RWPE1 (cell line): ENCODE measurements around the gene MACC1.

Experiments
- CTCF ChIA-PET: fragments of 350-600 bp; sonication (Branson Sonifier 250); formaldehyde crosslinking; extraction: SDS; loops from one replicate; lab custom pipeline; 2021; lab: Yijun Ruan, JAX
- POLR2A ChIA-PET: fragments of 400-600 bp; formaldehyde crosslinking; extraction: SDS; loops from one replicate; lab custom pipeline; 2020; ENCODE audit warnings: antibody characterized with exemption; ENCODE audit not compliant: low non-redundant PET; lab: Yijun Ruan, JAX
- DNase-seq: peaks from one replicate; pipeline ENCODE4 v3.0.0; 2012; ENCODE audit warnings: low spot score
- H3K27ac ChIP-seq: fragments of 450-650 bp; 2 replicates; pipeline ENCODE4 v1.5.1; 2017
- TF ChIP-seq, protein P1 (sequence below): fragments of 450-650 bp; conservative IDR thresholded peaks from 2 replicates; pipeline ENCODE4 v1.5.1; 2017; ENCODE audit warnings: low read depth, mild to moderate bottlenecking

The MACC1 gene

DNA sequence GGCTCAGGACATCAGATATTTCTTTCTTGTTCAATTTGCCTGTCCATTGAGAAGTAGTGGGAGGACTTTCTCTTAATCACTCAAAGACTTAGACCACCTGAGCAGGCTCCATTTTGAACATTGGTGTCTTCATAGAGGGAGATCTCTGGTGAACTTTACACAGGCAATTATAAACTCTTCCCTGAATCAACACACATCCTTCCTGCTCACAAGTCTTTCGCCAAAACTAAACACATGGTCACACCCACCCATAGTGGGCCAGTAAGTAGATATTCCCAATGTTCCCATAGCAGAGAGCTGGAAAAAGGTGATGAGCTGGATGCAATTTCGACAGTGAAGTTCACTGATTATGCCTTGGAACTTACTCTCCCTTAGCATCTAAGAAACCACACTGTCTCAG is 8.2 kb upstream of the MACC1 start:
- ChIA-PET POLR2A (no interaction called here), CTCF (no interaction called here)
- DNase-seq: no peak
- TF ChIP-seq, protein P1, sequence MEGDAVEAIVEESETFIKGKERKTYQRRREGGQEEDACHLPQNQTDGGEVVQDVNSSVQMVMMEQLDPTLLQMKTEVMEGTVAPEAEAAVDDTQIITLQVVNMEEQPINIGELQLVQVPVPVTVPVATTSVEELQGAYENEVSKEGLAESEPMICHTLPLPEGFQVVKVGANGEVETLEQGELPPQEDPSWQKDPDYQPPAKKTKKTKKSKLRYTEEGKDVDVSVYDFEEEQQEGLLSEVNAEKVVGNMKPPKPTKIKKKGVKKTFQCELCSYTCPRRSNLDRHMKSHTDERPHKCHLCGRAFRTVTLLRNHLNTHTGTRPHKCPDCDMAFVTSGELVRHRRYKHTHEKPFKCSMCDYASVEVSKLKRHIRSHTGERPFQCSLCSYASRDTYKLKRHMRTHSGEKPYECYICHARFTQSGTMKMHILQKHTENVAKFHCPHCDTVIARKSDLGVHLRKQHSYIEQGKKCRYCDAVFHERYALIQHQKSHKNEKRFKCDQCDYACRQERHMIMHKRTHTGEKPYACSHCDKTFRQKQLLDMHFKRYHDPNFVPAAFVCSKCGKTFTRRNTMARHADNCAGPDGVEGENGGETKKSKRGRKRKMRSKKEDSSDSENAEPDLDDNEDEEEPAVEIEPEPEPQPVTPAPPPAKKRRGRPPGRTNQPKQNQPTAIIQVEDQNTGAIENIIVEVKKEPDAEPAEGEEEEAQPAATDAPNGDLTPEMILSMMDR: no peak
- H3K27ac ChIP-seq: no peak overlapping the region

DNA sequence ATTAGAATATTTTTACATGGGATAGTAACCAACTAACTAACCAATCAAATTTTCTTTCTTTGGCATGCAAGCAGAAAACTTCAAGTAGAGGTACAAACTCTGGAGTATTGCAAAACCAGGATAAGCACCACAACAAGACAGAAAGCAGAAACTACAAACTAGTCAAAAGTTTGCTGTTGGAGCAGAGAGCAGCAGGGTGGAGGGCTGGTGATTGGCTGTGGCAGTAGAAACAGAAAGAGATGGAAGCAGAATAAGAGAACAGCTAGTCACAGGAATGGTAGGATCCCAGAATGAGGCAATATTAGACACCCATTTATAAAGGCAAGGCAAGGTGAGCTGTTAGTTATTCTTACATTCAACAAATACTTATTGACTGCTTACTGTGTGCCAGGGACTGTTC is 6.8 kb upstream of the MACC1 start:
- ChIA-PET POLR2A (no interaction called here), CTCF (no interaction called here)
- TF ChIP-seq, protein P1: no peak
- H3K27ac ChIP-seq: no peak overlapping the region
- no peak for DNase-seq

DNA sequence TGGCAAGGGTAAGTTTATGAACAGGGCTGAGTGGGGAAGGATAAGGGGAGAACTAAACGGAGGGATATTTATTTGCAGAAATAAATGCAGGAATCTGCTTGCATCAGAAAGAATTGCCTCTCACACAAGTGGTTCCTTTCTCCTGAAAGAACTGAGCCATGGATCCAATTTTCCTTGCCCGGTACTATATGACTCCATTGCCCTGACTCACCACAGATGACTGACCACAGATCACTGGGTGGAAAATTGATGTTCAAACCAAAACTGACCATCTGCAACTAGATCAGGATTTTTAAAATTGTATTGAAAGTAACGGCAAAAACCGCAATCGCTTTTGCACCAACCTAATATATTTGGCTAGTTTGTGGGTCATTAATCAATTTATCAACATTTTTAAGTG is 6.2 kb upstream of the MACC1 start:
- TF ChIP-seq, protein P1: no peak
- CTCF ChIA-PET: no interaction called here
- no peak for DNase-seq
- POLR2A ChIA-PET: no interaction called here
- no peak overlapping the region for H3K27ac ChIP-seq

DNA sequence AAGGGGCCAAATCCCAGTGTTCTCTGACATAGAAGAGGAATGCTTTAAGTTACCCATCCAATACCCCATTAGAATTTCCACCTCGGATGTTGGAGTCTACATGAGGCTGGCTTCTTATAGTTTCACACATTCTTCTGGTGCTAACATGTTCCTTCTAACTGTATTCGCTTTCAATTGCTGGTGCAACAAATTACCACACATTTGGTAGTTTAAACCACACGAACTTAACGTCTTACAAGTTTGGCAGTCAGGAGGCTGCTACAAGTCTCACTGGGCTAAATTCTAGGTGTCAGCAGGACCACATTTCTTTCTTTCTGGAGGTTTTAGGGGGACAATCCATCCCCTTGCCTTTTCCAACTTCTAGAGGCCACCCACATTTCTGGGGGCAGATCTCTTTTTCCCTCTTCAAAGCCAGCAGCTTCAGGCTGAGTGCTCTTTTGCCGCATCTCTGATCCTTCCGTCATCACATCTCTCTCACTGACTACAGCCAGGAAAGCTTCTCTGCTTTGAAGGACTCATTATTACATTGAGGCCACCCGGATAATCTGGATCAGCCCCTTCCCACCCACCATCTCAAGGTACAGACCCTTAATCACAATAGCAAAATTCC is 5.1 kb upstream of the MACC1 start:
- ChIA-PET POLR2A (no interaction called here), CTCF (interaction anchor here (0.7 kb wide), 1 partner anchor 84 kb away, joined by 3 read pairs; no protein-coding TSS in a partner anchor)
- DNase-seq: no peak
- TF ChIP-seq, protein P1: no peak
- no peak overlapping the region for H3K27ac ChIP-seq

DNA sequence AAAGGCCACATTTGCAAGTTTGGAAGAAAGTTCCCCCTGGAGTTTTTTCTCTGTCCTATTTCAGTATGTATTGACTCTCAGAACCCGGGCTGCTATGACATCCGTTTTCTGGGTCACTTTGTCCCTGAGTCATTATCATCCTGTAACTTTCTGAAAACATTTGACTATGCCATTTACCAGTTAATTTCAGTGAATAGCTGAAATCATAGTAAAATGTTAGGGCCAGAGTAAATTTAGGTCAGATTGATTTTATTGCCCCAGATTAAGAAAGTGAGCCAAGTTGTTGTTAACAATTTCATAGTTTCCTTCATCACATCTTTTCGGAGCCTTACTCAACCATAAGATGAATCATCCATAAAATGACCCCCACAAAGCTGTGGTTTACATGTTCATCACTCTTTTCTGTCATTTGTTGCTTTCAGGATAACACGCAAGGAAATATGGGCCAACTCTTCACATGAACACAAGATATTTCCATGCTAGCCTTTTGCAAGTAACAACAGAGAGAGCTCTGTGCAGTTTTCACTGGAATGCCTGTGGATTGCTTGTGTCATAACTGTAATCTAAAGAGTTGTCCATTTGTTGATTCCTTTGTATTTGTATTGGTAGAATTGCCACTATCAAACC is 3.9 kb upstream of the MACC1 start:
- ChIA-PET POLR2A (no interaction called here), CTCF (interaction anchor here (0.6 kb wide), 1 partner anchor 78 kb away, joined by 3 read pairs; no protein-coding TSS in a partner anchor)
- TF ChIP-seq, protein P1: no peak
- no peak overlapping the region for H3K27ac ChIP-seq
- DNase-seq: no peak

DNA sequence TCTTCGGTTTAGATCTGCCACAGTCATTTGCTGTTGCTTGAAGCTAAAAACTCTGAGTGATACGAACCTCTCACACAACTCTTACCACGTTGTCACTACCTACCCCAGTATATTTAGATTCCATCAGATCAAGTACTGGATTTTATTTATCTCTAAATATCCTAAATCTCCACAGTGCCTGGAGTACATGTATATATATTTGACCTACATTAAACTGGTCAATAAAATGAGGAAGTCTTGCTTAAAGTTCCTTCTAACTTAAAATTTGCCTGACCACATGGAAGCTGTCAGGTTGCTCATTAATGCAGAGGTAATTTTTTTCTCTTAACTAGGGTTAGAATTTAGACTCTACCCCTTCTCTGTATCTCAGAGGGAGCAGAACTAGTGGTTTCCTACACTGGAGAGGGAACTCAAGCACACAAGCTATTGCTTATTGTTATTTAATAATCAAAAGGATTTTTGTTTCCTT is 3.1 kb upstream of the MACC1 start:
- ChIA-PET CTCF (interaction anchor here (0.7 kb wide), 1 partner anchor 473 kb away, joined by 3 read pairs; no protein-coding TSS in a partner anchor), POLR2A (no interaction called here)
- H3K27ac ChIP-seq: no peak overlapping the region
- no peak for DNase-seq
- TF ChIP-seq, protein P1: no peak
